Peyer's patch (tissue), 4 donors: ENCODE data around the gene CERS6. TPM values are rescaled to one million over a fixed set of nuclear protein-coding genes. Genes with fewer than 3 reads are reported as not detected.

ENCODE experiments used
- DNase-seq, 3 donors: peaks; one replicate each; pipeline ENCODE4 v3.0.0-alpha.2; 2017 to 2019
- H3K27ac ChIP-seq, 4 donors: fragments of 200-600 bp; sonication (generic); one replicate each; pipeline ENCODE4 v1.5.1; 2016 to 2019
- H3K27me3 ChIP-seq, 2 donors: fragments of 200-600 bp; sonication (generic); one replicate each; pipeline ENCODE4 v1.5.1; 2019
- H3K36me3 ChIP-seq, 3 donors: fragments of 200-600 bp; sonication (generic); one replicate each; pipeline ENCODE4 v1.5.1; 2016 to 2019
- H3K4me1 ChIP-seq, 4 donors: fragments of 200-600 bp; sonication (generic); one replicate each; pipeline ENCODE4 v1.5.1; 2016 to 2019
- H3K4me3 ChIP-seq, 4 donors: fragments of 200-600 bp; sonication (generic); 1 replicate in 3 of 4; 2 replicates in 1 of 4; pipeline ENCODE4 v1.5.1; 2016 to 2019; ENCODE audit warnings: mild to moderate bottlenecking in 1 of 4
- H3K9me3 ChIP-seq, 4 donors: fragments of 200-600 bp; sonication (generic); one replicate each; pipeline ENCODE4 v1.5.1; 2016 to 2019; ENCODE audit warnings: mild to moderate bottlenecking in 1 of 4
- POLR2A ChIP-seq, 2 donors: fragments of 450-650 bp; IDR thresholded peaks; one replicate each; pipeline ENCODE4 v1.5.1; 2017; ENCODE audit warnings: antibody characterized with exemption in 2 of 2, mild to moderate bottlenecking in 2 of 2, moderate library complexity in 2 of 2
- total RNA-seq, 4 donors: library from RNA; depleted of rRNA; stranded (reverse); fragments of >200 nt; gene quantifications; one replicate each; pipeline ENCODE4 v1.1.0, GENCODE V29; 2016
- TF ChIP-seq, protein P1 (sequence below), 6 experiments: fragments of 450-650 bp in 4 of 6; fragments of 200-600 bp in 2 of 6; sonication (generic) in 1 of 6; IDR thresholded peaks; one replicate each; pipeline ENCODE4 v1.5.1; 2017 to 2019; ENCODE audit warnings: antibody characterized with exemption in 6 of 6, mild to moderate bottlenecking in 3 of 6, moderate library complexity in 1 of 6

Gene CERS6
- total RNA-seq, 4 donors from 2014 or later: 28.1 to 110 (median 96.7) TPM

DNA sequence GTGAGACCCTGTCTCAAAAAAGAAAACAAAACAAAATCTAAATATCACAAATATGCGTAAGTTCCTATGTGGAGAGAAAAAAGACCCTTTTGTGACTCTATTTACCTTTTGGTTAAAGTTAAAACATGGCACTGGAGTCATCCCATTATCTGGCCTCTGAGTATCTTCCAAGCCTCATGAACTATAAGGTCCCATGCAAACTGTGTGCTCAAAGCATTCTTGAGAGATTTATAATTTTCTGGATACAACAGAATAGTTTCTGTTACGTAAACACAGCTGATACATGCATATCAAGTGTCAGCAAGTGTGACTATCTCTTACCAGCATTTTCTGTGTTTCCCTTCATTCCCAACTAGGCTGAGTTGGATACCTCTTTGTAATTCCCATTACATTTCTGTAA is 337.5 kb downstream of the CERS6 start:
- Histone ChIP-seq H3K4me1 (peaks cover 0 to under 1% (median 0%) of the 10 kb centered on the region in 4 donors), H3K36me3 (no peaks in the 10 kb centered on the region), H3K27ac (no peak overlapping the region), H3K4me3 (no peak overlapping the region), H3K9me3 (no peaks in the 10 kb centered on the region), H3K27me3 (no peaks in the 10 kb centered on the region)
- no peak for DNase-seq
- TF ChIP-seq, protein P1, sequence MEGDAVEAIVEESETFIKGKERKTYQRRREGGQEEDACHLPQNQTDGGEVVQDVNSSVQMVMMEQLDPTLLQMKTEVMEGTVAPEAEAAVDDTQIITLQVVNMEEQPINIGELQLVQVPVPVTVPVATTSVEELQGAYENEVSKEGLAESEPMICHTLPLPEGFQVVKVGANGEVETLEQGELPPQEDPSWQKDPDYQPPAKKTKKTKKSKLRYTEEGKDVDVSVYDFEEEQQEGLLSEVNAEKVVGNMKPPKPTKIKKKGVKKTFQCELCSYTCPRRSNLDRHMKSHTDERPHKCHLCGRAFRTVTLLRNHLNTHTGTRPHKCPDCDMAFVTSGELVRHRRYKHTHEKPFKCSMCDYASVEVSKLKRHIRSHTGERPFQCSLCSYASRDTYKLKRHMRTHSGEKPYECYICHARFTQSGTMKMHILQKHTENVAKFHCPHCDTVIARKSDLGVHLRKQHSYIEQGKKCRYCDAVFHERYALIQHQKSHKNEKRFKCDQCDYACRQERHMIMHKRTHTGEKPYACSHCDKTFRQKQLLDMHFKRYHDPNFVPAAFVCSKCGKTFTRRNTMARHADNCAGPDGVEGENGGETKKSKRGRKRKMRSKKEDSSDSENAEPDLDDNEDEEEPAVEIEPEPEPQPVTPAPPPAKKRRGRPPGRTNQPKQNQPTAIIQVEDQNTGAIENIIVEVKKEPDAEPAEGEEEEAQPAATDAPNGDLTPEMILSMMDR (IDR thresholded peaks at IDR 0.05): no peak
- TF ChIP-seq POLR2A (IDR thresholded peaks at IDR 0.05): no peak

DNA sequence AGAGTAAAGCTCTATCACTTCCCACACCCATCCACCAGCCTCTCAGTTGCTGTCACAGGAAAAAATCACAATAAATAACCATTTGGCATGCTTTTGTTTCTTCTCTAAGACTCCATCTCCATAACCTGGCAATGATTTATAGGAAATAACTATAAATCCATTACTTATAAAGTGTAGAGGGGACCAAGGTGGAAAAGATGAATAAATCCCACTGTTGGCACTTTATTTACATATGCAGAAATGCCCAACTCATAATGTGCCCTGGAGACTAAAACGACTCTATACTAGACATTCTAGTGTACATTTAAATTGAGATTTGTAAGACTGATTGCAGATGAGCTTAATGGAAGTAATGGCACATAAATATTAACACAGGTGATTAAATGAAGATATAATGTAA is 338.9 kb downstream of the CERS6 start:
- H3K27ac ChIP-seq: no peak overlapping the region

DNA sequence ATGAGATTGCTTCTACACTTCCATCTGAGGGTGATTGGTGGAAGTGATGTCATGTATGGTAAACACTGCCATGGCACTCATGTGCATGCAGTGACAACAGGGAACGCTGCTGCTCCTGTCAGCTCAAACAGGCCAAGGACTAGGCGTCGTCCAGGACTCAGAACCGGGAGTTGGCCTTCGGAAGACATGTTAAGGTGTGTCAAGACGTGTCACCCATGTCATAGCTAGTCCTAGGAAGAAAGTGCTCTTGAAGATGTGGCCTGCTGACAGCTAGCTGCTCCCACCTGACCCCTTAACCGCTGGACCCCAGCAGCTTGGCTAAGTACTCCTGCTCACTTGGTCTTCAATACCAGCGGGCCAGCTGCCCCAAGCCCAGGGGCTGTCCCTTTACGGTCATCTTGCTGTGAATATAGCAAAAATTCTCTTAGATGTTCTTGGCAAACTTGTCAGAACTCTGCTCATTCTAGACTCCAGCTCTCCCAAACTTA is 340.1 kb downstream of the CERS6 start:
- no peaks in the 10 kb centered on the region for H3K9me3 ChIP-seq
- H3K27ac ChIP-seq: peak overlapping the region in 1 of 4 donors; percentile 62
- no peak for DNase-seq
- no peaks in the 10 kb centered on the region for H3K36me3 ChIP-seq
- H3K4me3 ChIP-seq: no peak overlapping the region
- TF ChIP-seq, protein P1 (IDR thresholded peaks at IDR 0.05): no peak
- no peak for TF ChIP-seq POLR2A (IDR thresholded peaks at IDR 0.05)
- H3K27me3 ChIP-seq: no peaks in the 10 kb centered on the region
- H3K4me1 ChIP-seq: peaks cover 0 to 8% (median 0%) of the 10 kb centered on the region in 4 donors

More for the DNA sequence above, 338.9 kb downstream of the CERS6 start:
- Histone ChIP-seq H3K36me3 (no peaks in the 10 kb centered on the region), H3K4me3 (no peak overlapping the region), H3K9me3 (no peaks in the 10 kb centered on the region), H3K4me1 (peaks cover 0 to 8% (median 0%) of the 10 kb centered on the region in 4 donors), H3K27me3 (no peaks in the 10 kb centered on the region)
- TF ChIP-seq, protein P1 (IDR thresholded peaks at IDR 0.05): no peak
- TF ChIP-seq POLR2A (IDR thresholded peaks at IDR 0.05): no peak
- DNase-seq: no peak

DNA sequence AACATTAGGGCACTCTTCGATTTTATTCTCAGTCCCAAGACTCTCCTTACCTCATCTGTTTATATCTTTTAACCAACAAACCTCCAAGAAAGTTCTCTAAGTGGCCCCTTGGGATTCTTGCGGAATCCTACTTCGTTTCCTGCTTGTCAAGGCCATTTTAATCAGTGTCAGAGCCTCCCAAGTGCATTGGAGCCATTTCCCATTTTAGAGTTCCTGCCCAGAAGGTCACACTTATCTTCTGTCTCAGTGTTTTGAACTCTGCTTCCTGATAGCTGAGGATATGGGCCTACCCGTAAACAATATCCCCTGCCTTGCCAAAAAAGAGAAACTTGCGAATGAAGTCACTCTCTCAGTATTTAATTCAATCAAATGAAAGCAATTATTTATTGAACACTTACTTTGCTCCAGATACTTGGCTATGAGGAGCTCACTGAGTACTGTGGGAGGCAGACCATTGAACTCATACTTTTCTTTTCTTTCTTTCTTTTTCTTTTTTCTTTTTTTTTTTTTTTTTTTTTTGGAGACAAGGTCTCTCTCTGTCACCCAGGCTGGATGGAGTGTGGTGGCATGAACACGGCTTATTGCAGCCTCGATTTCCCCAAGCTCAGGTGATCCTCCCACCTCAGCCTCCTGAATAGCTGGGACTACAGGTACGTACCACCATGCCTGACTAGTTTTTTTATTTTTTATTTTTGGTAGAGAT is 340.7 kb downstream of the CERS6 start:
- TF ChIP-seq, protein P1 (IDR thresholded peaks at IDR 0.05): no peak
- TF ChIP-seq POLR2A (IDR thresholded peaks at IDR 0.05): no peak
- H3K4me1 ChIP-seq: peaks cover 0 to 10% (median 0%) of the 10 kb centered on the region in 4 donors
- H3K4me3 ChIP-seq: no peak overlapping the region
- no peak overlapping the region for H3K27ac ChIP-seq
- no peaks in the 10 kb centered on the region for H3K27me3 ChIP-seq
- no peak for DNase-seq
- H3K9me3 ChIP-seq: no peaks in the 10 kb centered on the region
- H3K36me3 ChIP-seq: no peaks in the 10 kb centered on the region

DNA sequence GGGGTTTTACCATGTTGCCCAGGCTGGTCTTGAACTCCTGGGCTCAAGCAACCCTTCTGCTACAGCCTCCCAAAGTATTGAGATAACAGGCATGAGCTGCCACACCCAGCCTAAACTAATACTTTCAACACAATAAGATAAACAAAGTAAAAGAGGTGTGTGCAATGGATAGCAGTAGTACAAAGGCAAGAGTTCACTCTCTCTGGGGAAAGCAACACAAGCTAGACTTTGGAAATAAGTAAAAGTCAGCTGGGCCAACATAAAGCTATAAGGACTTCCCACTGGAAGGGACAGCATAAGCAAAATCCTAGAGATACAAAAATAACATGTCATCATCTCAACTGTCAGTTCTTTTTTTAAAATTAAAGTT is 341.2 kb downstream of the CERS6 start:
- DNase-seq: no peak
- TF ChIP-seq POLR2A (IDR thresholded peaks at IDR 0.05): no peak
- TF ChIP-seq, protein P1 (IDR thresholded peaks at IDR 0.05): no peak
- no peaks in the 10 kb centered on the region for H3K9me3 ChIP-seq
- no peak overlapping the region for H3K4me3 ChIP-seq
- no peak overlapping the region for H3K27ac ChIP-seq
- no peaks in the 10 kb centered on the region for H3K27me3 ChIP-seq
- peaks cover 0 to 13% (median 0%) of the 10 kb centered on the region in 4 donors for H3K4me1 ChIP-seq
- no peaks in the 10 kb centered on the region for H3K36me3 ChIP-seq
